IMR-90 (cell line): ENCODE measurements around the gene EDN3.

ENCODE experiments used
- BHLHE40 ChIP-seq: fragments of 150-350 bp; IDR thresholded peaks from 2 replicates; pipeline ENCODE4 v1.6.1; 2016; ENCODE audit warnings: mild to moderate bottlenecking, low read depth, low read length
- CEBPB ChIP-seq: IDR thresholded peaks from 2 replicates; pipeline ENCODE4 v1.6.1; 2012; ENCODE audit warnings: low read depth, low read length, improper control_type of control experiment
- MAFK ChIP-seq: IDR thresholded peaks from 2 replicates; pipeline ENCODE4 v1.6.1; 2012; ENCODE audit warnings: low read depth, low read length, improper control_type of control experiment
- MXI1 ChIP-seq: IDR thresholded peaks from 2 replicates; pipeline ENCODE4 v1.6.1; 2012; ENCODE audit warnings: low read depth, mild to moderate bottlenecking, low read length, moderate library complexity, borderline replicate concordance
- POLR2A ChIP-seq: IDR thresholded peaks from 2 replicates; pipeline ENCODE4 v1.6.1; 2012; ENCODE audit warnings: mild to moderate bottlenecking, low read depth, low read length
- SMC3 ChIP-seq: fragments of 150-350 bp; IDR thresholded peaks from 2 replicates; pipeline ENCODE4 v1.6.1; 2016; ENCODE audit warnings: low read depth, mild to moderate bottlenecking, antibody characterized with exemption, low read length, moderate library complexity
- TF ChIP-seq, protein P1 (sequence below): conservative IDR thresholded peaks from 2 replicates; pipeline ENCODE4 v1.5.1; 2012; ENCODE audit warnings: mild to moderate bottlenecking, low read depth, low read length, improper control_type of control experiment

DNA sequence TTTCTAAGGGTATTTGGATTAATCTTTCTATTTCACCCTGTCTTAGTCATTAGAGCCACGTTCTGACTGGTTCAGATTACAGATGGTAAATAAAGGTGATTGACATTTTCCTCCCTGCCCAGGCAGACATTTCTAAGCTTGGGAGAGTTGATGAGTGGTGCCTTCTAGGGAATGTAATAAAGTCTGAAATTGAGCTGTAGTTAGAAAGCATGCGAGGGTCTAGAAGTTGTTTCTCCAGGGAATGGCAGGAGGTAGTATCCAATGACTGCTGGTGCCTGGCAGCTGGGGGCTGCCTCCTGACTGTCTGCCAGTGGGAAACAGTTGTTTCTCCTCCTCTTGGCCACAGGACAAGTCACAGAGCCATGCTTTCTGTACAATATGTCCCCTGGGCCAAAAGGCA lies 14.6 kb downstream of the EDN3 start:
- TF ChIP-seq SMC3 (no peak), MXI1 (no peak), MAFK (no peak), CEBPB (no peak), BHLHE40 (no peak), POLR2A (no peak)
- TF ChIP-seq, protein P1, sequence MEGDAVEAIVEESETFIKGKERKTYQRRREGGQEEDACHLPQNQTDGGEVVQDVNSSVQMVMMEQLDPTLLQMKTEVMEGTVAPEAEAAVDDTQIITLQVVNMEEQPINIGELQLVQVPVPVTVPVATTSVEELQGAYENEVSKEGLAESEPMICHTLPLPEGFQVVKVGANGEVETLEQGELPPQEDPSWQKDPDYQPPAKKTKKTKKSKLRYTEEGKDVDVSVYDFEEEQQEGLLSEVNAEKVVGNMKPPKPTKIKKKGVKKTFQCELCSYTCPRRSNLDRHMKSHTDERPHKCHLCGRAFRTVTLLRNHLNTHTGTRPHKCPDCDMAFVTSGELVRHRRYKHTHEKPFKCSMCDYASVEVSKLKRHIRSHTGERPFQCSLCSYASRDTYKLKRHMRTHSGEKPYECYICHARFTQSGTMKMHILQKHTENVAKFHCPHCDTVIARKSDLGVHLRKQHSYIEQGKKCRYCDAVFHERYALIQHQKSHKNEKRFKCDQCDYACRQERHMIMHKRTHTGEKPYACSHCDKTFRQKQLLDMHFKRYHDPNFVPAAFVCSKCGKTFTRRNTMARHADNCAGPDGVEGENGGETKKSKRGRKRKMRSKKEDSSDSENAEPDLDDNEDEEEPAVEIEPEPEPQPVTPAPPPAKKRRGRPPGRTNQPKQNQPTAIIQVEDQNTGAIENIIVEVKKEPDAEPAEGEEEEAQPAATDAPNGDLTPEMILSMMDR, result no peak
